SK-MEL-5 (cell line): ENCODE results near the gene SLK. TPM values are rescaled to one million over a fixed set of nuclear protein-coding genes. Genes with fewer than 3 reads are reported as not detected.

Experiments
- DNase-seq: peaks from one replicate; pipeline ENCODE4 v3.0.0-alpha.2; 2016; ENCODE audit warnings: low read depth, low spot score
- in situ Hi-C: cut with HindIII; loops from 2 replicates; pipeline ENCODE4 v1.10.0; 2016; ENCODE audit warnings: low sequenced_read_pairs, high pct_unique_total_duplicates, low pct_unique_long_range_greater_than_20kb
- total RNA-seq: library from RNA; depleted of rRNA; stranded (reverse); fragments of >200 nt; shearing (Covaris generic); gene quantifications from 2 replicates; pipeline ENCODE4 v1.2.3, GENCODE V29; 2014

SLK gene
- total RNA-seq, 1 experiment from 2014 or later, result 29.0 TPM

DNA sequence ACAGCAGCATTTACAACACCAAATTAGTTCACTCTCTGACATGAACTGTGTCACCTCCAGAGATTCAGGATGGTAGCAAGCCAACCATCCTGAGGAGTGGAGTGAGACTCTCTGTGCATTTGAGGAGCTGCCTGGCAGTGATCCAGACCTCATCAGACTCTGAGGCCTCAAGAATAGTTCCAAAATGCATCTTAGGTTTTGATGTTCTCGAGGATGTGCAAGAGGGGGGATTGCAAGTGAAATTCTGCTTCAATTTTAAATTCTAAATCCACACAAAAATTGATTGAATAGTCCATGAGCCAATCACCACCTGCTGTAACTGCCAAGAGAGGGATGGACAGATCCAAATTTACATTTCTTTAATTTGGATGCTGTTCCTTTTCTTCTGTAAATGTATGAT, 49.7 kb downstream of the SLK start:
- DNase-seq, result no peak
- in situ Hi-C loops, result no loop called here

DNA sequence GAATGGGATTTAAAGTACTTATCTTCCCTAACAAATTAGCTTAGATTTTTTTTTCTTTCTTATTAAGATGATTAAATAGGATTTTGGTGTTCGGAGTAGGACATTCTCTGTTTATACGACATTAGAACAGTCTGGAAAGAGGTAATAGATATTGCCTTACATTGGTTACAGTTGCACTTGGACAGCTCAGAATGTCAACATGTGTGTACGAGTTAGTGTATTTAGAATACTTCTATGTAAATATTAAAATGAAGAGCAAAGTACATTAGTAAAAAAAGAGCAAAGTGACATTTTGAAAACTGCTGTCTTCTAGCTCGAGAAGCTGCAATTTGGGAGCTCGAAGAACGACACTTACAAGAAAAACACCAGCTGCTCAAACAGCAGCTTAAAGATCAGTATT, 51.5 kb downstream of the SLK start:
- in situ Hi-C loops, result no loop called here
- no peak for DNase-seq

DNA sequence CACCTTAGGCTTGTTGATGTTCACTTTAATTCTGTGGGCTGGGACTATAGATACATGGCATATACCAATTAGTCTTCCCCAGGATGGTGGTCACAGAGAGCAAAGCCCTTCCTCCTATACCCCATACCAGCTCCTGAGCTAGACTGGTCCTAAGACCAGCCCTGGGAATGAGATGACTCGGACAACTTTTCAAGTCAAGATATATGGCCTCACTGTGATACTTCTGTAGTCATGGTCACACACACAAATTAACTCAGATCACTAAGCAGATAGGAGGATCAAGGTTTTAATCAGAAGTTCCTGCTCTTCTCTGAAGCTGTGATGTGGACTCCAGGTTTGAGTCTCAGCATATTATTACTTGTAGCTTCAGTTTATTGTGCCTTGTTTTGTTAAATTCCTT, 53.1 kb downstream of the SLK start:
- DNase-seq, result no peak
- in situ Hi-C loops, result no loop called here

DNA sequence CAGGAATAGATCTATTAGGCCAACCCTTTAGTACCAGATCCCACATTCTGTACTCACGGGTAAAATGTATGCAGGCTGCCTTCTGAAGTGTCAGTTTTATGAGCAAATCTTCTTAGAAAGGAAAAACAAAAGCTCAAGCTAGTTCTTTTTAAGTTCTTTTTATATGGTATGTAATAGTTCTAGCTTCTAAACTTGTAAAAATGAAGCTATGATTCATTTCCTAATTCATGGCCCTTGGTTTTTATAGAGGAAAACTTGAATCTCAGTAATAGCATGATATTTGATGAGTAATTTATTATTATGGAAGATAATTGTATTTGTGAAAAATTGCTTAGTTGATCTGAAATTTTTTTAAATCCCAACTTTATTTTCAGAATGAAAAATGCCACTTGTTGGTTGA, 54.3 kb downstream of the SLK start:
- no peak for DNase-seq
- in situ Hi-C loops, result no loop called here

DNA sequence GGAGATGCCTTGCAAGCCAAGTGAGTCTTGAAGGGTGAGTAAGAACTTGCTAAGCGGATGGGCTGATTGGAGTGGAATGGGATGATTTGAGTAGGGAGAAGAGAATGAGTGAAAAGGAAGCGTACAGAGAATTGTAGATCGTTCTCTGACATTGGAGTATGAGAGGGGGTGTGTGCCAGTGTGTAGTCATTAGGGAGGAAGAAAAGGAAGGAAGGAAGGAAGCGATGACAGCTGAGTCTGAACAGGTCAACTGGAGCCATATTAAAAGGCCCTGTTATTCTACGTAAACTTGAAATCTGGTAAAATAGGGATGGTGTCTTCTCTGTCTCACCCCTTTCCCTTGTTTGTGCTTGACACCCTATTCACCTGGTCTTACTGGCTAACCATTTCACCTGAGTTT, 55.1 kb downstream of the SLK start:
- in situ Hi-C loops, result no loop called here

DNA sequence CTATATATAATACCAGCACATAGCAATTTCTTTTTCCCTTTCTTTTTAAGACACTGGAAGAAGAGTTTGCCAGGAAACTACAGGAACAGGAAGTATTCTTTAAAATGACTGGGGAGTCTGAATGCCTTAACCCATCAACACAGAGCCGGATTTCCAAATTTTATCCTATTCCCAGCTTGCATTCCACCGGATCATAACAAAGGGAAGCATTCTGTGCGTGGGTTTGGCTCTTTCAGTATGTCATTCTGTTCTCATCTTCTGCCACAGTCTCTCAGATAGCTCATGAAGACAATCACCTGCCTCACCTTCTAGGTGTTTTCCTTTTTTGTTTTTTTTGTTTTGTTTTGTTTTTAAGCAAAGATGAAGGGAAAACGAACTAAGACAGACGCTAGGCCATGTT, 58.6 kb downstream of the SLK start:
- in situ Hi-C loops, result no loop called here

More for the DNA sequence above, 55.1 kb downstream of the SLK start:
- DNase-seq, result no peak

DNA sequence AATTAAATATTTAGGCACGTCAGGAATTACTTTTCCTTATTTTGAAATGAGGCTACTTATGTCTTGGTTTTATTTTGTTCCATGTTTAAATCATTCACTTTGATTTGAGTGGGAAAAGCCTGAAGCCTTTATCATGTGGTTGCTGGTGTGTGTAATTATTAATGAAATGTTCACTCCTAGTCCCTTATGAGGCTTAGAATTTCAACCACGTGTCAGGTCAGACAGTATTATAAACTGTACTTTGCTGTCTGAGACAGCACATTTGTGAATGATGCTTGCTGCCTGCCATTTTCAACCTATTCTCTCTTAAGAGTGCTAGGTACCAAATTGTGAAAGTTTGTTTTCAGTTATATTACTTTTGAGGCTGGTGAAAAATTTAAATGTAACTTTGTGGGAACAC, 59.8 kb downstream of the SLK start:
- in situ Hi-C loops, result no loop called here

More for the DNA sequence above, 58.6 kb downstream of the SLK start:
- no peak for DNase-seq

DNA sequence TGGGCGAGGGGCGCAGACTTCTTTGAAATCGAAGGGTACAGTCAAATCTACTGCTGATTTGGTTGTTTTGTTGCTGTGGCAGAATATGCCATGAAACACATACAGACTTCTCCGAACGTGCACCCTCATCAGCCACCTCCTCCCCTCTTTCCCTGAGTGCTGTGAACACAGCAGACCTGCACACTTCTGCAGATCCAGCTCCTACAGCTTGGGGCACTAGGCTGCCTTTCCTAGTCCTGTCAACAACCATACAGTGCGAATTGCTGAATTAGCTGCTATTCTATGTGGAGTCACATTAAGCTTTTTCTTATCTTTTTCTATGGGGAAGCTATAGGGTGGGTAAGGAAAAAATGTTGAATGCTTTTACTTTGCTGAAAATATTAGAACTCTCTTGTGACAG, 61.2 kb downstream of the SLK start:
- in situ Hi-C loops, result no loop called here

More for the DNA sequence above, 59.8 kb downstream of the SLK start:
- no peak for DNase-seq

DNA sequence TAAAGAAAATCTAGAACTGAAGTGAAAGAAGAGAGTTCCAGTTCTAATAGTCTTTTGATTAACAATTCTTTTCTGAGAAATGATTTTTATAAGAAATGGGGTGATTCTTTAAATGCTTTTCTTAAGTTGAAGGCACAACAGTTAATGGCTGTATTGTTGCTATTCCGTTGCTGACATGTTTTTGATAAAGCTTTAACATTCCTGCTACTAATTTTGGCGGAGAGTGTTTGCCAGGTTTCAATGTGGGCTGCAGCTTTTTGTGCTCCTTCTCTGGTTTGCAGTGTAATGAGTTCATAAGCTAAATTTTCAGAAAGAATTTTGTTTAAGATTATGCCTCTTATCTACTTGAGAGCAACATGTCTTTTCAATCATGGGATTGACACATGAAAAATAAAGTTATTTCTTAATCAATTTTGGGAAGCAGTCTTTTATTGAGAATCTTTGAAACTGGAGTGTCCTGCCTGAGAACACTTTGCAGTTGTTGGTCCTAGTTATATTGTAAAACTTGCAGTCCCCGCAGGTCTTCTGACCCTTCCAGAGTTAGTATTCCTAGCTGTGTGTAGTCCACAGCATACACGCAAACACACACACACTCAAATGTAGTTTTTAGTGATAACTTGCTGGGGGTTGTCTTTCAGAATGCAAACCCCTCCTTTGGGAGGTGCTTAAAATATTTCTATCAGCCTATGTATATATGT, 62.0 kb downstream of the SLK start:
- DNase-seq, result no peak
- in situ Hi-C loops, result no loop called here

More for the DNA sequence above, 61.2 kb downstream of the SLK start:
- DNase-seq, result peak; percentile 72

DNA sequence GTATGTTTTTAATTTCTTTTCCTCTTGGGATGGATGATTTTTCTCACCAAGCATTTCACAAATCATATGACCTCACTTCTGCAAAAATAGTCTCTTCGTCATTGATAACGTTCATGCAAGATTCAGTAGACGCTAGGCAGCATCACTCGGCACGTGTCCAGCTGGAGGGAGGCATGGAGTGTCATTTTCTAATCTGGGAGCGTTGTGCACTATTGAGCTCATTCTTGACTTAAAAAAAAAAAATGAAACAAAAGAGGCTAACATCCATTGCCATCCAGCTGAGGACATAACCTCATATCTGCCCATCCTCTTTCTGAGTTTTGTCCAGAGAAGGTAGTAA, 62.6 kb downstream of the SLK start:
- in situ Hi-C loops, result no loop called here

DNA sequence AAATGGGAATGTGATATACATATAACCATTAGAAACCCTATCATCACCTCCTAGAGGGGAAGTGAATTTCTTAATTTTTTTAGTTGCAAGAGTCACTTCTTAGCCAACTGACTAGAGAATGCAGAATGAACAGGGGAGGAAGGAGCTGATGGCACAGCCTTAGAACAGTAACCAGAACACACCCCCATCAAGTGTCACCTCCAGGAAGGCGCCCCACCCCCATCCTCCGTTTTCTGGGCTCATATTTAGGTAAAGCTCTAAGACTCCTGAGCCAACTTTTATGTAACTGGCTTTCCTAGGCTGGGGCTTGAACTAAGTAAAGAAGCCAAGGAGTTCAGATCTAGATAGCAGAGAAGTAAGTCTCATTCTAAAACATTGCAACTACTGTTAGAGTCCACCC, 64.7 kb downstream of the SLK start:
- in situ Hi-C loops, result no loop called here
- no peak for DNase-seq

More for the DNA sequence above, 62.6 kb downstream of the SLK start:
- DNase-seq, result no peak

DNA sequence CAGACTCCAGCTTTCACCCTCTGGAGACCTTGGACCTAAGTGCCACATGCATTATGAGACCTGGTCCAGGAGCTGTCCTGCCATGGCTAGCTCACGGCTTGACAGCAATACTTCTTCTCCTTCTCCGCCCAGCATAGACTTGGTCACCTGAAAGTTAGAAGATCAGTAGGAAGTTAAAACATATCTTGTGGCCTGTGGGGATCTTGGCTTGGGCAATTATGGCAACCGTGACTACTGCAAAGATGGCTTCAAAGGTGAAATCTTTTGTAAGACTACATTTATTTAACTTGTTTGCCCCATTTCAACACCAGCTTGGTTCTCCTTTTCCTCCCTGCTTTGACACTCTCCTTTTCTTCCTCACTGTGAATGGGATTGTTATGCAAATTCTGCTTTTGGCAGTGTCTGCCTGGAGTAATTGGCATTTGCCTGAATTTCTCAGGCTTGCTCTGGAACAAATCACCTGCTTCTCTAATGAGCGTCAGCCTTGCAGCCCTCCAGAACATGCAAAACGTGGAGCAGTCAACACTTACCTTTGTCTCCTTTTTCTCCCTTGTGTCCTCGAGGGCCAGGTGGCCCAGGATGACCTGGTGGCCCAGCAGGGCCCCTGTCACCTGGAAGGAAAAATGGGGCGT, 65.3 kb downstream of the SLK start:
- DNase-seq, result no peak
- in situ Hi-C loops, result no loop called here

DNA sequence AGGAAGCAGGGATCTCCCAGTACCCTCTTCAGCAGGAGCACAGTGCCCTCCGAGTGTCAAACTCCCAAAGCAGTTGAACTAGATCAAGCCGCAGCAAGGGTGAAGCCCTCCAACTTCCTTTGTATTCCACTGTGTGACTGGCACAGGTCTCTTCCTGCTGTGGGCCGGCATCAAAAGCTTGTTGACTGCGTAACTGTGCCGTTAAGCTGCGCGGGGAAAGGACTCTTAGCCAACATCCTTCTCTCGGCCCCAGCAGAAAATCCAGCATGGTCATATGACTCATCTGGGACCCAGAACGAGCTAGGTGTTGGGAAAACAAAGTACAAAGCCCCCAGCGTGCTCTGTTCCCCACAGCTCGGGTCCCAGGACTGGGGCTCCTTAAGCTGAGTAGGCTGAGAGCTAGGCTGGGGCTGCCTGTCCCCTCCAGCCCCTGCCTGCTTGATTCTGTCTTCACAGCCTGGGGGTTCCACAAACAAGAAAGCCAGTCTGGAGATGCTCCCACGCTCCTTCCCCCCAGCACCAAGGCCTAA, 66.5 kb downstream of the SLK start:
- in situ Hi-C loops, result no loop called here

DNA sequence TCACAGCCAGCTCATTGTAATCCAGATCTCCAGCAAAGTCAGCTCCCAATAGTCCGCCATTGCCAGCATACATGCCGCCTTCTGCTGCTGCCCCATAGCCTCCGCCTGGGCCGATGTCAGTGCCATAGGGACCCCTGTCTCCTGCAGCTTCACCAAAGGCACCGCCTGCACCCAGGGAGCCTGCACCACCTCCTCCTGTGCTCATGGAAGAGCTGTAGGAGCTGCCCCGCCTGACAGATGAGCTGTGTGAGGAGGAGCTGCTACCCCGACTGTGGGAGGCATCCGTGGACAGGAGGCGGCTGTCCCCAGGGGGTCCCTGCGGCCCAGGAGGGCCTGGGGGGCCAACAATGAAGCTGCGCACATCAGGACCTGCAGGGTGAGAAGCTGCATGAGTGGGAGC, 67.0 kb downstream of the SLK start:
- DNase-seq, result no peak
- in situ Hi-C loops, result no loop called here

More for the DNA sequence above, 66.5 kb downstream of the SLK start:
- no peak for DNase-seq

DNA sequence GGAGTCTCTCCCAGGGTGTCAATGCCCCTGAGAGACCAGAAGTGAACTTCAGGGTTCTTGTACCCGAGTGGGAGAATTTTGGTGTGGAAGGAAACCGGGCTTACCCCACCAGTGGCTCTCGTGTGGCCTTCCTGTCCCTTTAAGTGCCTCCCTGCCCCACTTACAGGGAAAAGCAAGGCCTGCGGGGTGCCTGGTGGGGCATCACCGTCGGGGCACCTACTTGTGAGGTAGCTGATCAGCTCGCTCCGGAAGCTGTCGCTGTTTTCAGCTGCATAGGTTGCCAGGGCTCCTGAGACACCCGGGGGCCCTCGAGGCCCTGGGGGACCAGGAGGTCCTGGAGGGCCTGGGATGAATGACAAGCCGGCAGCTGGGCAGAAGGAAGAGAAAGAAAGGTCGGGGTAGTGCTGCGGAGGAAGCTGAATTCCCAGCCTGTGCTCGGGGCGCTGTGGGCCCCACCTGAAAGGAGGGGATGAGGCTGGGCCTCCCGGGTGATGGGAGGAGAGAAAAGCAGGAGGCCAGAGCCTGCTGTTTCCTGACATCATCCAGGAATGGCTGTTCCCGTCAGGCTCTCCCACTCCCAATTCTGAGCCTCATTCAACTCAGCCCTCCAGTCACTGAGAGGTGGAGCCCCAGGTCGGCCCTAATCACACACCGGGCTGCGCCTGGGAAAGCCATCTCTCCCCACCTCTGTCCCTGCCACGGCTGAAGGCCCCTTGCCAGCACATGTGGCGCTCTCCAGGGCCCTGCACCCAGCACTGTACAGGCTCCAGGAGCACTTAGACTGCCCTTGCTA, 67.7 kb downstream of the SLK start:
- DNase-seq, result no peak
- in situ Hi-C loops, result no loop called here

DNA sequence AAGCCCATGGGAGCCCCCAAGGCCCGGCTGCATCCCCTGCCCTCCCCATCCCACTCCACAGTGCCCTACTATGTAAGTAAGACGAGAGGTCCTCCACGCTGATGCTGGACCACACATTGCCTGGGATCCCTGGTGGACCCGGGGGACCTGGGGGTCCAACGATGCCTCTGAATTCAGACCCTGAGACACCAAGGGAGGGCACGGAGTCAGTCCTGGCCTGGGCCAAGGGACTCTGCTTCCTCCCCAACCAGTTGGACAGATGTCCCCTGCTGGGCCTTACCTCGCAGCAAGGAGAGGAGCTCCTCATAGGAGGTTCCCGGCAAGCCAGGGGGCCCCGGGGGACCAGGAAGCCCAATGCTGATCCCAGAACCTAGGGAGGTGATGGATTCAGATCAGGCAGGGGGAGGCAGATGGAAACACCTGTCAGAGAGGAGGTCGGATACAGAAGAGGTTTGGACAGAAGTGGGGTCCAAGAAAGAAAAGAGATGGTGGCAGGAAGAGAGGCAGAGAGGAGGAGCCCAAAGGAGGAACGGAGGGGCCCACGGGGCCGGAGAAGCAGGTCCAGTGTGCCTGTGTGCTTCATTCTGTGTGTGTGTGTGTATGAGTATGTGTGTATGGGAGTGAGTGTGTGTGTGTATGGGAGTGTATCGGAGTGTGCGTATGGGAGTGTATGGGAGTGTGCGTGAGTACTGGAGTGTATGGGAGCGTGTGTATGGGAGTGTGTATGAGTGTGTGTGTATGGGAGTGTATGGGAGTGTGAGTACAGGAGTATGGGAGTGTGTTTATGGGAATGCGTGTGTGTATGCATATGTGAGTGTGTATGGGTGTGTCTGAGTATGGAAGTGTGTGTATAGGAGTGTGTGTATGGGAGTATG, 68.5 kb downstream of the SLK start:
- in situ Hi-C loops, result no loop called here
- DNase-seq, result no peak

DNA sequence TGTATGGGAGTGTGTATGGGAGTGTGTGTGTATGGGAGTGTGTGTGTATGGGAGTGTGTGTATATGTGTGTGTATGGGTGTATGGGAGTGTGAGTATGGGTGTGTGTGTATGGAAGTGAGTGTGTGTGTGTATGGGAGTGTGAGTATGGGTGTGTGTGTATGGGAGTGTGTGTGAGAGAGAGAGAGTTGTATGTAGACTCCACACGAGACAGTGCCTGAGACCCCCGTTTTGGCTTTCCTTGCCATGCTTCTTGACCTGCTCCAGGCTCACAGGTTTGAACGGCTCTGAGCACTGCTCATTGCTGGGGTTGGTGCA, 69.1 kb downstream of the SLK start:
- in situ Hi-C loops, result no loop called here
- no peak for DNase-seq
